ENCODE results near the gene NR2F6.

DNA sequence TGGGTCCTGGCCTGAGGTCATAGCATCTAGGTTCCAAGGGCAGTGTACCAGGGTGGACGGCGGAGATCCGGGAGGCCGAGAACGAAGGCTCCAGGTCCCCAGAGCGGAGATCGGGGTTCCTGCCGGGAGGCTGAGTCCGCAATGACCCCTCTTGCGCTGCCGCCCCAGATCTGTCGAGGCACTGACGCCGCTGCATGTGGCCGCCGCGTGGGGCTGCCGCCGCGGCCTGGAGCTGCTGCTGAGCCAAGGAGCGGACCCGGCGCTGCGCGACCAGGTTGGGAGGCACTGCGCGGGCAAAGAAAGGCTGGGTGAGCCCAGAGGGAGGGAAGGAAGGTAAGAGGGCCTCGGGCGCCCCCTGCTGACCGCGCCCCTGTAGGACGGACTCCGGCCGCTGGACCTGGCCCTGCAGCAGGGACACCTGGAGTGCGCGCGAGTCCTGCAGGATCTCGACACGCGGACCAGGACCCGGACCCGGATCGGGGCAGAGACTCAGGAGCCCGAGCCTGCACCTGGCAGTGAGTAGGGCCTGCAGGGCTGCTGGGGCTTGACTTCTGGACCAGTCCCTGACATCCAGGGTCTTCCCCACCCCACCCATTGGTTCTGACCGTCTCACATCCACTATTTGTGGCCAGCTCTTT lies 36.9 kb upstream of the NR2F6 start:
- TF ChIP-seq, protein P1, sequence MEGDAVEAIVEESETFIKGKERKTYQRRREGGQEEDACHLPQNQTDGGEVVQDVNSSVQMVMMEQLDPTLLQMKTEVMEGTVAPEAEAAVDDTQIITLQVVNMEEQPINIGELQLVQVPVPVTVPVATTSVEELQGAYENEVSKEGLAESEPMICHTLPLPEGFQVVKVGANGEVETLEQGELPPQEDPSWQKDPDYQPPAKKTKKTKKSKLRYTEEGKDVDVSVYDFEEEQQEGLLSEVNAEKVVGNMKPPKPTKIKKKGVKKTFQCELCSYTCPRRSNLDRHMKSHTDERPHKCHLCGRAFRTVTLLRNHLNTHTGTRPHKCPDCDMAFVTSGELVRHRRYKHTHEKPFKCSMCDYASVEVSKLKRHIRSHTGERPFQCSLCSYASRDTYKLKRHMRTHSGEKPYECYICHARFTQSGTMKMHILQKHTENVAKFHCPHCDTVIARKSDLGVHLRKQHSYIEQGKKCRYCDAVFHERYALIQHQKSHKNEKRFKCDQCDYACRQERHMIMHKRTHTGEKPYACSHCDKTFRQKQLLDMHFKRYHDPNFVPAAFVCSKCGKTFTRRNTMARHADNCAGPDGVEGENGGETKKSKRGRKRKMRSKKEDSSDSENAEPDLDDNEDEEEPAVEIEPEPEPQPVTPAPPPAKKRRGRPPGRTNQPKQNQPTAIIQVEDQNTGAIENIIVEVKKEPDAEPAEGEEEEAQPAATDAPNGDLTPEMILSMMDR (IDR thresholded peaks at IDR 0.05 in 4 of 5, conservative IDR thresholded peaks at IDR 0.05 in 1 of 5) = peak; percentile 79 to 96 (median 94)
- TF ChIP-seq POLR2A (IDR thresholded peaks at IDR 0.05) = no peak

All from gastrocnemius medialis (tissue), 4 donors.